Stimulated activated CD8-positive, alpha-beta memory T cell treated with anti-CD3 and anti-CD28 coated beads, Interleukin-12 subunit alpha, Interleukin-12 subunit beta, amount 100 ng/mL, for 1 hour (primary cell): Measurements from ENCODE around the gene MED12.
A peak's percentile ranks its signal among the peaks of the same experiment; 100 is the strongest.
"Not testable (repeated sequence)": the region's sequence is repeated elsewhere in the genome, so short reads cannot be mapped to it uniquely, and the experiment has no call there.

Source experiments
- DNase-seq: peaks from one replicate; pipeline ENCODE4 v3.0.0-alpha.2; 2020; ENCODE audit warnings: low read depth

MED12 gene

DNA sequence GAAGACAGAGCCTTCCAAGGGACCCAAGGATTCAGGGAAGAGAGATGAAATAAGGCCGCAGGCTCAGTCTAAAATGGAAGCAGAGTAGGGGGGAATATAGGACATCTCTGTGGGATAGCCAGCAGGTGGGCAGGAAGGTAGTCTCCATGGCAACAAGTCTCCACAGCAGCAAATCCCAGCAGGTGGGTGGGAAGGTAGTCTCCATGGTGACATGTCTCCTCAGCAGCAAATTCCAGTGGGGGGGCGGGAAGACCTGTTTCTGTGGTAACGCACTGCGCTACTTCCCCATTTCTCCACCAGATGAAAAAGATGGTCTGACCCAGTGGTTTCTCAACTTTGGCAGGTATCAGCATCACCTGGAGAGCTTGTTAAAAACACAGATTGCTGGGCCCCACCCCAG, 44.6 kb downstream of the MED12 start:
- no peak for DNase-seq

DNA sequence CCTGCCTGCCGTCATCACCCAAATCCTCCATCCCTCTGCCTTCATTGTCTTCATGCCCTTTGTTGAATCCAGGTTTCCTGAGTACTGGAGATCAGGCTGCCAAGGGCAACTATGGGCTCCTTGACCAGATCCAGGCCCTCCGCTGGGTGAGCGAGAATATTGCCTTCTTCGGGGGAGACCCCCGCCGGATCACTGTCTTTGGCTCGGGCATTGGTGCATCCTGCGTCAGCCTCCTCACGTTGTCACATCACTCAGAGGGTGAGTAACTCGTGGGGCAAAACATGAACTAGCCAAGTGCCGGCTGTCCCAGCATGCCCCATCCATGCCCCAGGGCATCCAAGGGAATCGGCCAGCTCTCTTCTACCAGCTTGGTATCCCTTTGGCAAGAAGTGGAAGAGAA, 45.7 kb downstream of the MED12 start:
- no peak for DNase-seq

DNA sequence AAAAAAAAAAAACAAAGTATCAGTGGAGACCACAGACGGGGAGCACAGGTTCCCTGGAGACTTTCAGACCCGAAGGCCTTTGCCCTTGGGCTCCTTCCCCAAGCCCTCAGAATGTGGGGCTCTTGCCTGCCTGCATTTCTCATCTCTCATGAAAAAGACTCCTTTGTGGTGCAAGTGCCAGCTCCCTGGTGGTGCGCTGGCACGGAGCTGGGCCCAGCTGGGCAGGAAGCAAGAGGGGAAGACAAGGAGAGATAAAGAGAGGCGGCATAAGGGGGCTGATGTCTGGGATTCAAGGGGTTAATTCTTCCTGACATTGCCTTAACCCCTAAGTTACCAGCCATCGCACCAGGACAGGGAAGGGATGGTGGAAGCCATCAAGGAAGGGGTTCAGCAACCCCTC, 48.1 kb downstream of the MED12 start:
- no peak for DNase-seq

DNA sequence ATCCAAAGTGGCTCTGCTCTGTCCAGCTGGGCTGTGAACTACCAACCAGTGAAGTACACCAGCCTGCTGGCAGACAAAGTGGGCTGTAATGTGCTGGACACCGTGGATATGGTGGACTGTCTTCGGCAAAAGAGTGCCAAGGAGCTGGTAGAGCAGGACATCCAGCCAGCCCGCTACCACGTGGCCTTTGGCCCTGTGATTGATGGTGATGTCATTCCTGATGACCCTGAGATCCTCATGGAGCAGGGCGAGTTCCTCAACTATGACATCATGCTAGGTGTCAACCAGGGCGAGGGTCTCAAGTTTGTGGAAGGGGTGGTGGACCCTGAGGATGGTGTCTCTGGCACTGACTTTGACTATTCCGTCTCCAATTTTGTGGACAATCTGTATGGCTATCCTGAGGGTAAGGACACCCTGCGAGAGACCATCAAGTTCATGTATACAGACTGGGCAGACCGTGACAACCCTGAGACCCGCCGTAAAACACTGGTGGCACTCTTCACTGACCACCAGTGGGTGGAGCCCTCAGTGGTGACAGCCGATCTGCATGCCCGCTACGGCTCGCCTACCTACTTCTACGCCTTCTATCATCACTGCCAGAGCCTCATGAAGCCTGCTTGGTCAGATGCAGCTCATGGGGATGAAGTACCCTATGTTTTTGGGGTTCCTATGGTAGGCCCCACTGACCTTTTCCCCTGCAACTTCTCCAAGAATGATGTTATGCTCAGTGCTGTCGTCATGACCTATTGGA, 48.8 kb downstream of the MED12 start:
- no peak for DNase-seq

DNA sequence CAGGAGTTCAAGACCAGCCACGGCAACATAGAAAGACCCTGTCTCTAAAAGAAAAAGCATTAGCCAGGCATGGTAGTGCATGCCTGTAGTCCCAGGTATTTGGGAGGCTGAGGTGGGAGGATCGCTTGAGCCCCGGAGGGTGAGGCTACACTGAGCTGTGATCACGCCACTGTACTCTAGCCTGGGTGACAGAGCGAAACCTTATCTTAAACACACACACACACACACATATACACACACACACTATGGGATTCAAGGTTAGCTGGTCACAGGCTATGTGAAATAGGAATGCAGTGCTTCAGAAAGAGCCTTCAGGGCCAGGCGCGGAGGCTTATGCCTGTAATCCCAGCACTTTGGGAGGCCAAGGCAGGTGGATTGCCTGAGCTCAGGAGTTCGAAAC, 49.7 kb downstream of the MED12 start:
- no peak for DNase-seq

DNA sequence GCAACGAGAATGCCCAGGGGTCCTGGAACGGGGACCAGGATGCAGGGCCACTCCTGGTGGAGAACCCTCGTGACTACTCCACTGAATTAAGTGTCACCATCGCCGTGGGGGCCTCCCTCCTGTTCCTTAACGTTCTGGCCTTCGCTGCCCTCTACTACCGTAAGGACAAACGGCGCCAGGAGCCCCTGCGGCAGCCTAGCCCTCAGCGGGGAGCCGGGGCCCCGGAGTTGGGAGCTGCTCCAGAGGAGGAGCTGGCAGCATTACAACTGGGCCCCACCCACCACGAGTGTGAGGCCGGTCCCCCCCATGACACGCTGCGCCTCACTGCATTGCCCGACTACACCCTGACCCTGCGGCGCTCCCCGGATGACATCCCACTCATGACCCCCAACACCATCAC, 51.2 kb downstream of the MED12 start:
- DNase-seq, result no peak

DNA sequence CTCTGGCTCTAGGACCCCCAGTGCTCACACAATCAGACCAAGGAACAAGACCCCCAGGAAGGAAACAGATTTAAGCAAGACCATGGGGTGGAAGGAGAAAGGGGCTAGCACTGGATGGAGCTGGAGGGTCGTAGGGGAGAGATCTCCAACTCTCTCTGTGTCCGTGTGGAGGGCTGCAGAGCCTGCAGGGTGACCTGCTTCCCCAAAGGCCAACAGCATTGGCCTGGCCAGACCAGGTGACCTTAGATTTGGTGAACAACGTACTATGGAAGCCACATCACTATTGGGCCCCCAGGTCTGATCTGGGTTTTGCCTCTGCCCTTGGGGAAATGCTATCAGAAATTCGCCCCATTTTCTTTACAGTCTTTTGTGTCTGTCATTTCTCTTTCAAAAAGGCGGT, 52.3 kb downstream of the MED12 start:
- DNase-seq, result no peak

DNA sequence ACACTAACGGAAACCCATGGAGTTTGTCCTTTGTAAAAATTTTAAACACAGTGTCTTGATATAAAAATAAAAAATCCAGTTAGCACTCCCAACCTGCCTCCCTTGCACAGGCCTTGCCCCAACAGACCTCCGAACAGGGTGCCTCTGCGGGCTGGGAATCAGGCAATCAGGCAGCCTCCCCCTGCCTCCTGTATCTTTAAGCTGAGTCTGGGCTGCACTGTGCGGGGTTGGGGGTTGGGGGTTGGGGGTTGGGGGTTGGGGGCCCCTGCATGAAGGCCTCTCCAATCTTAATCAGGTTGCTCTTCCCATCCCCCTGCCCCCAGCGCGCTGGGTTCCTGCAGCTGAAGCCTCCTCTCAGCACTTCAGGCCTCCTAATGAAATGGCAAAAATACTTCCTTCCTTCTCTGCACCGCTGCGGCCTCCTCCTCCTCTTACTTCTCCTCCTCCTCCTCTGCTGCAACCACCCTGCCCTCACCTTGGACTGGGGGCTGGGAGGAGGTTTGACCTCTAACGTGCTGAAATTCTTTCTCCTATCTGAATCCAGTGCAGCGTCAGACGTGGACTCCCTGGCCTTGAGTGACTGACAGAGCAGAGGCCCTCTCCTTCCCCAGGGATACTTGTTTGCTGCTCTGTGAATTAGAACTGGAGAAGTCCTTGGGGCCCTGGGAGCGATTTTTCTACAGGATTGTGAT, 52.9 kb downstream of the MED12 start:
- DNase-seq, result no peak

DNA sequence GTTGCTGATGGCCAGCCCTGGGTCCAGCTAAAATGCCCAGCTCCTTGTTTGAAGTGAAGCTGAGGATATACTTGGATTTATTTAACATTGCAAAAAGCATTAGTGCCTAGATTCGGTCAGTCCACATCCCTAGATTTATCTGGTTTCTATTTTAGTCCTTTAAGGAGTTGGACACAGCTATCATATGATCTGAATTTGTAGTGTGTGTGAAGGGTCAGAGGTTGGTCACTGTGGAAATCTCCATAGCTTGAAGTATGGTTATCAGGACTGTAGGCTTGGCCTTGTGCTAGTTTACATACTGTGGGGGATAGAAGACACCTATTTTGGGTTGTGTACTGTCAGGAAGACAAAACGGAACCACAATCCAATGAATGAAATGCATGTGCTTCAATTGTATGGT, 55.0 kb downstream of the MED12 start:
- no peak for DNase-seq

DNA sequence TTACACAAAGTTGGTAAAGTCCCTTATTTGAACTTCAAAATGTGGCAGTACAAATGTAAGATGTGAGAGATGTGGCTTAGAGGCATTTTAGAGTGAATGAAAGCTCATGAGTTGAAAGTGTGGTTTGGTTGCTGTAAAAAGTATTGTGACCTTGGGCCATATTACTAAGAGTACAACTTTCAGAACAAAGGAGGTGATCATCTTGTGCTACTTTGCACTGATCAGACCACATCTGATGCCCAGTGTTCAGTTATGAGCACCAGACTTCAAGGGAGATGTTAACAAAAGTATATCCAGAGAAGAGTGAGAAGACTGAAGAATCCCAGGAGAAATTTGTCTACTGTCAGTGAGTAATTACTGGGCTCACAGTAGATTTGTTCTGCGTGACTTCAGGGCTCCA, 56.4 kb downstream of the MED12 start:
- DNase-seq, result no peak

DNA sequence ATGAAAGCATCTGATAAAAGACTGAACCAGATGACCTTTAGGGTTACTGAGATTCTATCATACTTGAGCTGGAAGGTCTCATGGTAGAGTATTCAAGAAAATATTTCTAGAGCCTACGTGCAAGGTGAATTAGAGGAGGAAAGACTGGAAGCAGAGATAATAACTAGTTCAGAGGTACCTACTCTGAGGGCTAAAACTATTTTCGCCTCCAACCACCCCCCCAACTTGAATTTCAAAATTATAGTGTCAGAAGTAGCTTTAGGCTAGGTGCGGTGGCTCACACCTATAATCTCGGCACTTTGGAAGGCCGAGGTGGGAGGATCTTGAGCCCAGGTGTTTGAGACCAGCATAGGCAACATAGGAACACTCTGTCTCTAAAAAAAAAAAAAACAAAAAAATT, 57.1 kb downstream of the MED12 start:
- no peak for DNase-seq

DNA sequence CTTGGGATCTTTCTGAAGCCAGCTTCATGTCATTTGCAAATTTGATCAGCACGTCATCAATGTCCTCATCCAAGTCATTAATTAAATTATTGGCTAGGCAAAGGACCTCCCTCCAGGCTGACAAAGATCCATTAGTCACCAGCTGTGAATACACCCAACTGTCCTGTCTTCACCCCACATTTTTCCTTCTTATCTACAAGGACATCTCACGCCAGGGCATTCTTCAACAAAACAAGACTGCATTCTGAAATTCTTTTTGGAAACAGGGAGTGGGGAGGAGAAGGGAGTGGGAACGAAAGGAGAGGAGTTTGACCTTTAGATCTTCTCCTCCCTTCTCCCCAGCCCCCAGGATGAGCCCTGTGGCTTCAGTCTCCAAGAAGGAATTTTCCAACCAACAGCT, 58.9 kb downstream of the MED12 start:
- DNase-seq, result no peak

DNA sequence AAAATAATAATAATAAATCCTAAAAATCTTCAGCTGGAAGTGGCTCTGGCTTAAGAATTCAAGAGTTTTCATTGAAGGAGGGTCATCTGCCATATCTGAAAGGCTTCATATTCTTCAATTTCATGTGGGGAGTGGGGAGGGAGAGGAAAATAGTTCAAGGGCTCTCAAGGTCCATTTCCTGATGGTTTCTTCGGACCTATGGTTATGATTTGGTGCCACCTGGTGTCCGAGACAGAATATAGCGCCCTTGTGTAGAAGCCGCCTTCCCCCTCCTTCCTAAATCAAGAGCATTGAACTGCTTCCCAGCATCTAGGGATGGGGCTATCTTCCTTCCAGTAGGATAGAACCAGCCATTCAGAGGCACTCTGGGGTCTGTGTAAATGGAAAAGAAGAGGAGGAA, 60.5 kb downstream of the MED12 start:
- DNase-seq, result no peak

DNA sequence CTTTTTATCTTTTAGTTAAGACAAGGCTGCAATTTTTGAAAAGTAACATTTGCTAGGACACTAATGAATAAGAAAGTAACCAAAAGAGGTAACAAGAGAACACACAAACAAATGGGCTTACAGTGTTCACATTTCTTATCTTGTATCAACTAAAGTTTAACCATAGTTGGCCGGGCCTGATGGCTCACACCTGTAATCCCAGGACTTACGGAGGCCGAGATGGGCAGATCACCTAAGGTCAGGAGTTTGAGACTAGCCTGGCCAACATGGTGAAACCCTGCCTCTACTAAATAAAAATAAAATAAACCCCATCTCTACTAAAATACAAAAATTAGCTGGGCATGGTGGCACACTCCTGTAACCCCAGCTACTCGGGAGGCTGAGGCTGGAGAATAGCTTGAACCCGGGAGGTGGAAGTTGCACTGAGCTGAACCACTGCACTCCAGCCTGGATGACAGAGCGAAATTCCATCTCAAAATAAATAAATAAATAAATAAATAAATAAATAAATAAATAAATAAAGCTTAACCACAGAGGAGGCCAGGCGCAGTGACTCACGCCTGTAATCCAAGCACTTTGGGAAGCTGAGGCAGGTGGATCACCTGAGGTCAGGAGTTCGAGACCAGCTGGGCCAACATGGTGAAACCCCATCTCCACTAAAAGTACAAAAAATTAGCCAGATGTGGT, 62.3 kb downstream of the MED12 start:
- not testable (repeated sequence) for DNase-seq

DNA sequence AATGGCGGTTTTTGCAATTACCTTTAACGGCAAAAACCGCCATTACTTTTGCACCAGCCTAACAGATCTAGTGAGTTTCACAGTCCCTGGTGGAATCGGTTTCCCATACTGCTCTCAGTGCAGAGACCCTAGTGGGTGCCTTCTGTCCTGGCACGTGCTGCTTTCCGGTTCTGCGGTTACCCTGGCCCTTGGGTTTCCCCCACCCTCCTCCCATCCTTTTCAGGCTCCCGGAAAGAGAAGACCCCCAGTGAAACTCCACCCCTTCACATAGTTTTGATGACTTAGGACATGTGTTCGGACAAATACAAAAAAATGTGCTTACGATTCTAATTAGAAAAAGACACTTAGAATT, 63.1 kb downstream of the MED12 start:
- no peak for DNase-seq

DNA sequence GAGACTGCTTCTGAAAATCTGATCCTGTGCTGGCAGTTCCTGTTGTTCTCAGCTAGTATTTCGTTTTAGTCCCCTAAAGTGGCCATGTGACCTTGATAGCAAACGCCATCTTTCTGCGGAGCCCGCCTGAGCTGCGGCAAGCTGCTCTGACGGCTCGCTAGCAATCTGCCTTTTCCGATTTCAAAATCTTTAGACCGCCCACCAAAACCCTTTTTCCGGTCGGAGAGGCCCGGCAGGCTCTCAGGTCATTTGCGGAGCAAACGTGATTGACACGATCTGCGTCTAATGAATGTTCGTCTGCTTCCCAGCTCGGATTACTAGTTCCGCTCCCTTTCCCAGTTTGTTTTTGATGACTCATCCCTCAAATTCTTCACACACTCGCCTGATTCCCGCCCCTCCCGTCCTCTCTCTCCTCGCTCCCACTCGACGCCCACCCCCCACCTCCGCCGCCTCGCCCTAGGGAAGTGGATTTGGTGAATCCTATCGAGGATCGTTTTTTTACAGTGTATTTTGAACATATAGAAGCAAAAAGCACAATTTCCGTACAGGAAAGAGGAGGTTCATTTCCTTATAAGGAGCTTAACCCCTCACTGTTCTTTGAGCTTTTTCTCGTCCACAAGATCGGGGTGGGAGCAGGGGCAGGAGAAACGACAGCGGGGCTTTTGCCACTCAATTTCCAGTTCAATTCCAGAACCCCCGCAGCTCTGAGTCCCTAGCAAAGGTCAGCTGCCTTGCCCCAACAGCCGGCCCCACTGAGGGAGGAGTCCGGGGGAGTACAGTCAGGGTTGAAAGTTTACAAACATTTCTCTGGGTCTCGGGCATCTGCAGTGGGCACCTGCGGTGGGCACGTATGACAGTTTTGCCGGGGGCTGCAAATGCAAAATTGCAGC, 63.8 kb downstream of the MED12 start:
- peak; percentile 61 for DNase-seq

DNA sequence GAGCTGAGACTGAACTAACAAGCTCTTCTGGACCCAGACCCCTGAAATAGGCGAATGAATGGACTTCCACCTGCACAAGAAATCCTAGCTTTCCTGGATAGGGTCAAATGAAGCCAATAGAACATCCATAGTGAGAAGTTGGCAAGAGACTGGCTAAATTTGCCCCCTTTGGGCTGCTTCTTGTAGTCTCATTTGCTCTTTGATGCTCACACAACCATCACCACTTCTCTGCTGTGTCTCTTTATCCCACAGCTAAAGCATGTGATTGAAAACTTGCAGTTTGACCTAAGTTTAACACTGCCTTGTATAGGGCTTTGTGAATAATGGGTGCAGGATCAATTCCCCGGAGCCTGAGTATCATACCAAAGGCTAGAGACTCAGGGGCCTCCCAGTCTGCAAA, 64.5 kb downstream of the MED12 start:
- DNase-seq, result no peak

DNA sequence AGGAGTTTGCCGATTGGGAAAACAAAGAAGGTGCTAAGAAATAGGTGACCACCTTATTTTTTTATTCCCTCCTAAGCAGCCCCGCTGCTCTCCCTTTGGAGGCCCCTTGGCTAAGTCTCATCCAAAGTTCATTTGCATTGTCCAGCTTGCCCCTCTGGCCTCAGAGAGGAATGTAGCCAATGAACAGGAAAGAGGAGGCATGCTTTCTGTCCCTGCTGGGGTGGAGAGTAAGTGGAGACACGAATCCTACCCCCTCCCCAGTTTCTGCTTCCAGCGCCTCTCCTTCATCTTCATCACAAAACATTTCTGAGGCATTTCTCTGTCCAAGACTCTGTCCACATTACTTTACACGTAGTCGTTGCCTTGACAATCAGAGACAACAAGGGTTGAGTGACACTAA, 64.9 kb downstream of the MED12 start:
- no peak for DNase-seq

DNA sequence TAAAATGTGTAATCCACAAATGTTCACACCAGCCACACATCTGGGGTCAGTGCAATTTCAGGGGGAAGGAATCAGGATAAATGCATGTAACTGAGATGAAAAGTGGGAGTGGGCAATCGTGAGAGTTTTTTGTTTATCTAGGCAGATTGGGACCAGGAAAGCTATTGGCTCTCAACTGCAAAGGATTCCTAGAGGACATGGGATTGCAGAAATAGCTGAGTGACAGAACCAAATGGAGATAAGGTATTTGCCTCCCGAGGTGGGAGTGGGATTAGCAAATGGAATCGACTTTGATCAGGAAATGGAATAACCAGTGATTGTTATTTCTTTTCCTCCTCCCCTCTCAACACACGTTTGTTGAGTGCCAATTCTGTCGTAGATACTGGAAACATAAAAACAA, 65.7 kb downstream of the MED12 start:
- DNase-seq, result no peak

DNA sequence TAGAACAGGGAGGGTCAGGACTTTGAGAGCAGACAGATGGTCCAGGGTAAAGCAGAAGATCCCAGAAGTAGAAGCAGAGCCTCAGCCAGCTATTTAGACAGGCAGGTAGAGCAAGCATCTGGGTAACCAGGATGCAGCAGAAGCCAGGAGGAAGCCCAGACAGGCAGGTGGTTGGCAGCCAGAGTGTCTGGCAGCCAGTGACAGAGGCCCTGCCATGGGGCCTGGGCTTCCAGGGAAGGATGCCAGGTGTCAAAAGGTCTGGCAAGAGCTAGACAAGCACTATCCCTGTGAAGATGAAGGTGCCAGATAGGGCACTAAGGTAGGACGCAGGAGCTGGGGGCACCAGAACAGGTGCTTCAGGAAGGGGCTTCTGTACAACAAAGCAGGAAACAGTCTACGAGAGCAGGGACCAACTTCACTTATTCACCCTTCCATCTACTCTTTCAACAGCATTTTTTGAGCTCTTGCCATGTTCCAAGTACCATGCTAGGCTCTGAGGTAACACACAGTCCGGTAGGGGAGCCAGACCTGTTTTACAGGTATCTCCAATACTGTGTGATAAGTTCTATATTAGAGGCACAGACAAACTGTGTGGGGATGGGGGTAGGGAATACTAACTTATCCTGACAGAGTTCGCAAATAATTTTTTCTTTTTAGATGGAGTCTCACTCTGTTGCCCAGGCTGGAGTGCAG, 66.6 kb downstream of the MED12 start:
- no peak for DNase-seq

DNA sequence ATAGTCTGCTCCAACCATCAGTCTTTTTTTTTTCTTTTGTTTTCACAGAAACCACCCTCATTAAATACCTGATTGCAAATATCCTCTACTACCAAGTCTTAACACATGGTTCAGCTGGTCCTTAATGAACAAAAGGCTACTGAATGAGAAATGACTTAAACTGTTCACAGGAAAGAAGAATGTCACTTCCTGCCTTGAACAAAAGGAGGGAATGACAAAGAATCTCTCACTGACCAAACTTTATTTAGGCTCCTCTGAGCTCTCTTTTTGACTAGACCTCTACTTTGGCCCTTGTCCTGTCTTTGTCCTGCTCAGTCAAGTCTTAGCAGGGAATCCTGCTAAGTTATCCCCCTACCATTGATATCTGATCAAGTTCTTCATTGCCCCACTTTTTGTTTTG, 72.9 kb downstream of the MED12 start:
- DNase-seq, result no peak
